ENCODE data around the gene RAB44.

DNA sequence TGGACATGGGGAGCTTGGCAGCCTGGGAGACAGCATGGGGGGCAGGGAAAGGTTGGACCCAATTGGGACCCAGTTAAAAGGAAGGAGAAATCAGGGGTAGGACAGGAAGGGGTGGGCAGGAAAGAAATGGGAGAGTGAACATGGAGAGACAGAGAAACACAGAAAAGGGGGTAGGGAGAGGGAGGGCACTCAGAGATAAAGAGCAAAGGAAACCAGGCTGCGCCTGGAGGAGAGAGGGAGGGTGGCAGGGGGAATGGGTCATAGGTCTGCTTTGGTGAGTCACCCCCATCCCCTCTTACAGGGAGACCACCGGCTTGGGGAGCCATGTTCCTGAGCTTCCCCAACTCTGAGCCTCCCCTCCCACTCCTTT, 46.7 kb downstream of the RAB44 start:
- TF ChIP-seq, protein P1, sequence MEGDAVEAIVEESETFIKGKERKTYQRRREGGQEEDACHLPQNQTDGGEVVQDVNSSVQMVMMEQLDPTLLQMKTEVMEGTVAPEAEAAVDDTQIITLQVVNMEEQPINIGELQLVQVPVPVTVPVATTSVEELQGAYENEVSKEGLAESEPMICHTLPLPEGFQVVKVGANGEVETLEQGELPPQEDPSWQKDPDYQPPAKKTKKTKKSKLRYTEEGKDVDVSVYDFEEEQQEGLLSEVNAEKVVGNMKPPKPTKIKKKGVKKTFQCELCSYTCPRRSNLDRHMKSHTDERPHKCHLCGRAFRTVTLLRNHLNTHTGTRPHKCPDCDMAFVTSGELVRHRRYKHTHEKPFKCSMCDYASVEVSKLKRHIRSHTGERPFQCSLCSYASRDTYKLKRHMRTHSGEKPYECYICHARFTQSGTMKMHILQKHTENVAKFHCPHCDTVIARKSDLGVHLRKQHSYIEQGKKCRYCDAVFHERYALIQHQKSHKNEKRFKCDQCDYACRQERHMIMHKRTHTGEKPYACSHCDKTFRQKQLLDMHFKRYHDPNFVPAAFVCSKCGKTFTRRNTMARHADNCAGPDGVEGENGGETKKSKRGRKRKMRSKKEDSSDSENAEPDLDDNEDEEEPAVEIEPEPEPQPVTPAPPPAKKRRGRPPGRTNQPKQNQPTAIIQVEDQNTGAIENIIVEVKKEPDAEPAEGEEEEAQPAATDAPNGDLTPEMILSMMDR (conservative IDR thresholded peaks at IDR 0.05; ENCODE audit: low read depth, low read length) = no peak
- TF ChIP-seq, protein P2, sequence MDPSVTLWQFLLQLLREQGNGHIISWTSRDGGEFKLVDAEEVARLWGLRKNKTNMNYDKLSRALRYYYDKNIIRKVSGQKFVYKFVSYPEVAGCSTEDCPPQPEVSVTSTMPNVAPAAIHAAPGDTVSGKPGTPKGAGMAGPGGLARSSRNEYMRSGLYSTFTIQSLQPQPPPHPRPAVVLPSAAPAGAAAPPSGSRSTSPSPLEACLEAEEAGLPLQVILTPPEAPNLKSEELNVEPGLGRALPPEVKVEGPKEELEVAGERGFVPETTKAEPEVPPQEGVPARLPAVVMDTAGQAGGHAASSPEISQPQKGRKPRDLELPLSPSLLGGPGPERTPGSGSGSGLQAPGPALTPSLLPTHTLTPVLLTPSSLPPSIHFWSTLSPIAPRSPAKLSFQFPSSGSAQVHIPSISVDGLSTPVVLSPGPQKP (IDR thresholded peaks at IDR 0.05; ENCODE audit: borderline replicate concordance, low read depth, low read length) = no peak
- no peak for TF ChIP-seq POLR2A (IDR thresholded peaks at IDR 0.05; ENCODE audit: low read depth, low read length)
- TF ChIP-seq RCOR1 (IDR thresholded peaks at IDR 0.05; ENCODE audit: insufficient replicate concordance, low read length) = no peak
- no peak for TF ChIP-seq CEBPB (IDR thresholded peaks at IDR 0.05; ENCODE audit: low read depth, low read length)

Measured in IMR-90 (cell line).